ENCODE data around the gene M1AP. TPM values are rescaled to one million over a fixed set of nuclear protein-coding genes. Genes with fewer than 3 reads are reported as not detected.

The M1AP gene
- polyA plus RNA-seq, 1 of the 3 experiments (the other 2 are of a cell fraction) = 0.02 TPM

DNA sequence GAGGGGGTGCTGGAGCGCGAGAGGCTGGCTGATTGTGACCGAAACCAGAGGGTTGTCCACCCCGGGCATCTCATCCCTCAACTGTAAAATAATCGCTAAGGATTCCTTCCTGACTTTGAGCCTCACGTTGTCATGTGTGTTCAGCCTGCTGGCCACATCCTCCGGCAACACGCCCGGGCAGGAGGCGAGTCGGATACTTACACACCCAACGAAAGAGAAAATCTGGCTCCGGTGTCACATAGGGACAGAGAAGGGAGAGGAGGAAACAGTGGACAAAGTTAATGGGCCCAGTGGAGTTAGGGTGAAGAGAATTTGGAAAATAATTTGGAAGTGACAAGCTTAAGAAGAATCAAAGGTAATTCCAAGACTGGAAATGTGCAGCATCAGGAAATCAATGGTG is 131.5 kb downstream of the M1AP start:
- POLR2A ChIA-PET = no interaction called here
- Histone ChIP-seq H3K27me3 (ENCODE audit: insufficient read depth) (no peaks in the 10 kb centered on the region), H3K4me1 (ENCODE audit: control insufficient read depth in 1 of 2, insufficient read depth in 2 of 2, low read depth in 1 of 2, low read length in 1 of 2) (peaks cover 9 to 15% of the 10 kb centered on the region in 2 experiments; a peak in 1 of 4 replicates), H2AFZ (ENCODE audit: low read depth) (no peak overlapping the region), H4K20me1 (ENCODE audit: insufficient read depth) (no peaks in the 10 kb centered on the region), H3K9ac (no peak overlapping the region), H3K4me2 (no peak overlapping the region), H3K79me2 (ENCODE audit: insufficient read depth) (peaks cover 23% of the 10 kb centered on the region; the same call in 1 of the 2 replicates), H3F3A (replicated peaks; ENCODE audit: insufficient read depth) (peaks cover 15% of the 10 kb centered on the region), H3K36me3 (replicated peaks in 1 of 2; ENCODE audit: control insufficient read depth in 1 of 2, insufficient read depth in 2 of 2, low read length in 1 of 2) (peaks cover 4% of the 10 kb centered on the region in 2 experiments), H3K9me2 (no peaks in the 10 kb centered on the region), H3K4me3 (ENCODE audit: low read depth in 2 of 2, low read length in 1 of 2) (no peak overlapping the region), H3K9me3 (no peaks in the 10 kb centered on the region), H3K27ac (ENCODE audit: low read depth in 2 of 2, low read length in 1 of 2) (no peak overlapping the region)
- TF ChIP-seq EZH2phosphoT487 (IDR thresholded peaks at IDR 0.05; ENCODE audit: borderline replicate concordance, low read depth) = no peak
- TF ChIP-seq FOSL2 (IDR thresholded peaks at IDR 0.05; ENCODE audit: borderline replicate concordance, low read depth) = no peak
- TF ChIP-seq CHD2 (IDR thresholded peaks at IDR 0.05; ENCODE audit: low read length, partially characterized antibody) = no peak
- TF ChIP-seq USF1 (IDR thresholded peaks at IDR 0.05; ENCODE audit: borderline replicate concordance, low read depth) = no peak
- TF ChIP-seq GABPA (IDR thresholded peaks at IDR 0.05; ENCODE audit: low read depth) = no peak
- no peak for TF ChIP-seq MAX (IDR thresholded peaks at IDR 0.05; ENCODE audit: low read depth)
- TF ChIP-seq EP300 (IDR thresholded peaks at IDR 0.05; ENCODE audit: borderline replicate concordance in 1 of 2, low read depth in 1 of 2, low read length in 1 of 2) = no peak
- TF ChIP-seq NRF1 (IDR thresholded peaks at IDR 0.05; ENCODE audit: low read depth, low read length) = no peak
- TF ChIP-seq, protein P1, sequence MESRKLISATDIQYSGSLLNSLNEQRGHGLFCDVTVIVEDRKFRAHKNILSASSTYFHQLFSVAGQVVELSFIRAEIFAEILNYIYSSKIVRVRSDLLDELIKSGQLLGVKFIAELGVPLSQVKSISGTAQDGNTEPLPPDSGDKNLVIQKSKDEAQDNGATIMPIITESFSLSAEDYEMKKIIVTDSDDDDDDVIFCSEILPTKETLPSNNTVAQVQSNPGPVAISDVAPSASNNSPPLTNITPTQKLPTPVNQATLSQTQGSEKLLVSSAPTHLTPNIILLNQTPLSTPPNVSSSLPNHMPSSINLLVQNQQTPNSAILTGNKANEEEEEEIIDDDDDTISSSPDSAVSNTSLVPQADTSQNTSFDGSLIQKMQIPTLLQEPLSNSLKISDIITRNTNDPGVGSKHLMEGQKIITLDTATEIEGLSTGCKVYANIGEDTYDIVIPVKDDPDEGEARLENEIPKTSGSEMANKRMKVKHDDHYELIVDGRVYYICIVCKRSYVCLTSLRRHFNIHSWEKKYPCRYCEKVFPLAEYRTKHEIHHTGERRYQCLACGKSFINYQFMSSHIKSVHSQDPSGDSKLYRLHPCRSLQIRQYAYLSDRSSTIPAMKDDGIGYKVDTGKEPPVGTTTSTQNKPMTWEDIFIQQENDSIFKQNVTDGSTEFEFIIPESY (IDR thresholded peaks at IDR 0.05; ENCODE audit: borderline replicate concordance, low read depth) = no peak
- TF ChIP-seq MEF2A (IDR thresholded peaks at IDR 0.05; ENCODE audit: borderline replicate concordance, low read depth) = no peak
- TF ChIP-seq REST (IDR thresholded peaks at IDR 0.05; ENCODE audit: low read depth, low read length) = no peak
- no peak for TF ChIP-seq JUND (IDR thresholded peaks at IDR 0.05)
- no peak for TF ChIP-seq TAF1 (IDR thresholded peaks at IDR 0.05; ENCODE audit: borderline replicate concordance, low read depth, low read length)
- TF ChIP-seq SIN3A (IDR thresholded peaks at IDR 0.05; ENCODE audit: borderline replicate concordance, low read depth, low read length) = no peak
- WGBS (ENCODE audit: low lambda C conversion rate) = 93% methylated on average over 13 of the region's 13 CpGs
- no peak for DNase-seq
- CTCF ChIA-PET = interaction anchor here (1.1 to 2.4 kb wide), 2 partner anchors 8 to 23 kb away, joined by 3 to 7 read pairs; no protein-coding TSS in a partner anchor

Data from SK-N-SH (cell line).